PC-3 (cell line): ENCODE results near the gene CKS1B.

Experiments used
- CTCF ChIP-seq: fragments of 300-600 bp; sonication (generic); conservative IDR thresholded peaks from 2 replicates; pipeline ENCODE4 v1.5.1; 2017; ENCODE audit warnings: antibody characterized with exemption, low read depth, mild to moderate bottlenecking, low read length
- EZH2 ChIP-seq: fragments of 300-600 bp; sonication (generic); IDR thresholded peaks from one replicate; pipeline ENCODE4 v1.6.1; 2017; ENCODE audit warnings: antibody characterized with exemption, mild to moderate bottlenecking, low read length; ENCODE audit not compliant: unreplicated experiment

DNA sequence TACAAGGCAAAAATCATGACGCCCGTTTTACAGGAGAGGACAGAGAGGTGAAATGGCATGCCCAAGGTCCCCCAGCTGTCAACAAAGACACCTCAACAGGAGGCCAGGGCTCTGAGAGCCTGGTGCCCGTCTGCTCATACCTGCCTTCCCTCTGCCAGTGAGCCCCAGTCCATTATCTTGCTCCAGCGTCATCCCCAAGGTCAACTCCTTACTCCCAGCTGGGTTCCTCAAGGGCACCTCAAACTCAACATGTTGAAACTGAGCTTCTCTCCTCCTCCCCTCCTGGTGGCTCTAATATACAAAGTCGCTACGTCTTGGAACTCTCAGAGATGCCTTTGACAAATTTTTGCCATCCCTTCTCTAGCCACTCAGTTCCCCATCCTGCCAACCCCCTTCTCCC lies 21.8 kb upstream of the CKS1B start:
- no peak for TF ChIP-seq EZH2
- no peak for TF ChIP-seq CTCF
